NCI-H1694 (cell line): ENCODE data around the gene TCAF1.
"Not testable (repeated sequence)": the region's sequence is repeated elsewhere in the genome, so short reads cannot be mapped to it uniquely, and the experiment has no call there.

Source experiments
- DNase-seq: peaks from one replicate; lab custom pipeline; 2025; lab: John Stamatoyannopoulos, UW

Gene TCAF1

GRCh38 chr7:143855443-143855842 lies 46.5 kb downstream of the TCAF1 start:
- DNase-seq: not testable (repeated sequence)

GRCh38 chr7:143850682-143851081 lies 51.3 kb downstream of the TCAF1 start:
- DNase-seq: no peak

- no peak for DNase-seq
Observed at GRCh38 chr7:143849785-143850479, 52.0 kb downstream of the TCAF1 start.

GRCh38 chr7:143848192-143848591 lies 53.8 kb downstream of the TCAF1 start:
- DNase-seq: no peak

- DNase-seq: no peak
Observed at GRCh38 chr7:143846692-143847091, 55.3 kb downstream of the TCAF1 start.

- not testable (repeated sequence) for DNase-seq
Observed at GRCh38 chr7:143841696-143842095, 60.3 kb downstream of the TCAF1 start.

- not testable (repeated sequence) for DNase-seq
Observed at GRCh38 chr7:143840062-143840461, 61.9 kb downstream of the TCAF1 start.

GRCh38 chr7:143837223-143837622 lies 64.8 kb downstream of the TCAF1 start:
- not testable (repeated sequence) for DNase-seq

GRCh38 chr7:143836622-143837021 lies 65.4 kb downstream of the TCAF1 start:
- not testable (repeated sequence) for DNase-seq

- DNase-seq: not testable (repeated sequence)
Observed at GRCh38 chr7:143836088-143836487, 65.9 kb downstream of the TCAF1 start.

- DNase-seq: not testable (repeated sequence)
Observed at GRCh38 chr7:143826578-143826977, 75.4 kb downstream of the TCAF1 start.

- DNase-seq: not testable (repeated sequence)
Observed at GRCh38 chr7:143824295-143825135, 77.5 kb downstream of the TCAF1 start.

GRCh38 chr7:143823634-143824294 lies 78.2 kb downstream of the TCAF1 start:
- DNase-seq: not testable (repeated sequence)

- DNase-seq: not testable (repeated sequence)
Observed at GRCh38 chr7:143821392-143822277, 80.3 kb downstream of the TCAF1 start.

GRCh38 chr7:143817873-143818272 lies 84.1 kb downstream of the TCAF1 start:
- not testable (repeated sequence) for DNase-seq

- not testable (repeated sequence) for DNase-seq
Observed at GRCh38 chr7:143816471-143817133, 85.4 kb downstream of the TCAF1 start.

- not testable (repeated sequence) for DNase-seq
Observed at GRCh38 chr7:143810639-143811038, 91.3 kb downstream of the TCAF1 start.

GRCh38 chr7:143806664-143807071 lies 95.3 kb downstream of the TCAF1 start:
- not testable (repeated sequence) for DNase-seq
